ENCODE measurements around the gene F8. TPM values are rescaled to one million over a fixed set of nuclear protein-coding genes. Genes with fewer than 3 reads are reported as not detected.
"Not testable (repeated sequence)": the region's sequence is repeated elsewhere in the genome, so short reads cannot be mapped to it uniquely, and the experiment has no call there.

Gene F8
- total RNA-seq, 2 donors from 2014 or later: 2.7 to 2.9 TPM

GRCh38 chrX:154988719-154989118 is 33.8 kb downstream of the F8 start:
- Mint-ChIP-seq H3K27me3 (peaks cover 8 to 14% of the 10 kb centered on the region in 2 donors), H3K4me1 (ENCODE audit: low read depth in 2 of 2) (no peaks in the 10 kb centered on the region), H3K4me3 (no peak overlapping the region), H3K27ac (no peak overlapping the region), H3K9me3 (no peaks in the 10 kb centered on the region), H3K36me3 (no peaks in the 10 kb centered on the region)
- no peak for DNase-seq (ENCODE audit: low spot score)
- no peak for ATAC-seq

- no peak overlapping the region for H3K4me3 Mint-ChIP-seq
- ATAC-seq: no peak
Observed at GRCh38 chrX:154987940-154988339, 34.6 kb downstream of the F8 start.

GRCh38 chrX:154986826-154987575 is 35.5 kb downstream of the F8 start:
- Mint-ChIP-seq H3K4me3 (no peak overlapping the region), H3K27me3 (peaks cover 8 to 13% of the 10 kb centered on the region in 2 donors), H3K4me1 (ENCODE audit: low read depth in 2 of 2) (no peaks in the 10 kb centered on the region), H3K9me3 (no peaks in the 10 kb centered on the region), H3K36me3 (no peaks in the 10 kb centered on the region), H3K27ac (no peak overlapping the region)
- no peak for ATAC-seq
- no peak for DNase-seq (ENCODE audit: low spot score)

More at GRCh38 chrX:154987940-154988339, 34.6 kb downstream of the F8 start:
- no peaks in the 10 kb centered on the region for H3K36me3 Mint-ChIP-seq
- no peak for DNase-seq (ENCODE audit: low spot score)
- no peaks in the 10 kb centered on the region for H3K4me1 Mint-ChIP-seq (ENCODE audit: low read depth in 2 of 2)
- H3K9me3 Mint-ChIP-seq: no peaks in the 10 kb centered on the region
- H3K27ac Mint-ChIP-seq: no peak overlapping the region
- H3K27me3 Mint-ChIP-seq: peaks cover 8 to 14% of the 10 kb centered on the region in 2 donors

GRCh38 chrX:154981116-154981411 is 41.5 kb downstream of the F8 start:
- H3K4me3 Mint-ChIP-seq: peak overlapping the region; percentile 57
- H3K4me1 Mint-ChIP-seq (ENCODE audit: low read depth in 2 of 2): peaks cover 5 to 9% of the 10 kb centered on the region in 2 donors
- DNase-seq (ENCODE audit: low spot score) (no peak), ATAC-seq (no peak)
- no peaks in the 10 kb centered on the region for H3K9me3 Mint-ChIP-seq
- H3K27me3 Mint-ChIP-seq: peaks cover 0 to 6% of the 10 kb centered on the region in 2 donors
- peak overlapping the region in 1 of 2 donors; percentile 27 for H3K27ac Mint-ChIP-seq
- peaks cover 6% of the 10 kb centered on the region for H3K36me3 Mint-ChIP-seq

- Mint-ChIP-seq H3K36me3 (peaks cover 6% of the 10 kb centered on the region), H3K27ac (peak overlapping the region in 1 of 2 donors; percentile 27), H3K4me3 (peak overlapping the region; percentile 57), H3K27me3 (peaks cover 0 to 7% of the 10 kb centered on the region in 2 donors), H3K4me1 (ENCODE audit: low read depth in 2 of 2) (peaks cover 5 to 9% of the 10 kb centered on the region in 2 donors), H3K9me3 (no peaks in the 10 kb centered on the region)
- ATAC-seq (peak; percentile 91 to 93), DNase-seq (ENCODE audit: low spot score) (peak; percentile 73)
Observed at GRCh38 chrX:154980330-154981115, 42.0 kb downstream of the F8 start.

- ATAC-seq (no peak), DNase-seq (ENCODE audit: low spot score) (no peak)
- Mint-ChIP-seq H3K4me3 (no peak overlapping the region), H3K9me3 (no peaks in the 10 kb centered on the region), H3K27ac (no peak overlapping the region), H3K4me1 (ENCODE audit: low read depth in 2 of 2) (peaks cover 5 to 9% of the 10 kb centered on the region in 2 donors), H3K27me3 (peaks cover 0 to 9% of the 10 kb centered on the region in 2 donors), H3K36me3 (peaks cover 6% of the 10 kb centered on the region)
Observed at GRCh38 chrX:154979629-154980028, 42.9 kb downstream of the F8 start.

GRCh38 chrX:154968353-154968752 is 54.2 kb downstream of the F8 start:
- Mint-ChIP-seq H3K27ac (no peak overlapping the region), H3K9me3 (no peaks in the 10 kb centered on the region), H3K27me3 (peaks cover 0 to 29% of the 10 kb centered on the region in 2 donors), H3K36me3 (no peaks in the 10 kb centered on the region), H3K4me3 (no peak overlapping the region), H3K4me1 (ENCODE audit: low read depth in 2 of 2) (no peaks in the 10 kb centered on the region)
- DNase-seq (ENCODE audit: low spot score): no peak
- ATAC-seq: no peak

GRCh38 chrX:154967603-154968002 is 54.9 kb downstream of the F8 start:
- Mint-ChIP-seq H3K4me1 (ENCODE audit: low read depth in 2 of 2) (no peaks in the 10 kb centered on the region), H3K36me3 (no peaks in the 10 kb centered on the region), H3K27me3 (peaks cover 0 to 27% of the 10 kb centered on the region in 2 donors), H3K9me3 (peaks cover 1% of the 10 kb centered on the region), H3K27ac (no peak overlapping the region), H3K4me3 (no peak overlapping the region)
- DNase-seq (ENCODE audit: low spot score): no peak
- no peak for ATAC-seq

- Mint-ChIP-seq H3K27ac (no peak overlapping the region), H3K27me3 (peaks cover 7 to 17% of the 10 kb centered on the region in 2 donors), H3K36me3 (no peaks in the 10 kb centered on the region), H3K9me3 (peaks cover 2% of the 10 kb centered on the region), H3K4me3 (no peak overlapping the region), H3K4me1 (ENCODE audit: low read depth in 2 of 2) (no peaks in the 10 kb centered on the region)
- DNase-seq (ENCODE audit: low spot score) (no peak), ATAC-seq (no peak)
Observed at GRCh38 chrX:154961947-154962346, 60.6 kb downstream of the F8 start.

- H3K9me3 Mint-ChIP-seq; H3K4me1 Mint-ChIP-seq (ENCODE audit: low read depth in 2 of 2); ATAC-seq; H3K36me3 Mint-ChIP-seq; DNase-seq (ENCODE audit: low spot score); H3K4me3 Mint-ChIP-seq; H3K27ac Mint-ChIP-seq: not testable (repeated sequence)
- peaks cover 16 to 19% of the 10 kb centered on the region in 2 donors for H3K27me3 Mint-ChIP-seq
Observed at GRCh38 chrX:154955799-154956198, 66.7 kb downstream of the F8 start.

GRCh38 chrX:154939265-154939664 is 83.3 kb downstream of the F8 start:
- not testable (repeated sequence) for H3K36me3 Mint-ChIP-seq; H3K27ac Mint-ChIP-seq; ATAC-seq; H3K4me1 Mint-ChIP-seq (ENCODE audit: low read depth in 2 of 2); H3K4me3 Mint-ChIP-seq; H3K9me3 Mint-ChIP-seq; DNase-seq (ENCODE audit: low spot score)
- peaks cover 19 to 27% of the 10 kb centered on the region in 2 donors for H3K27me3 Mint-ChIP-seq

- ATAC-seq; H3K9me3 Mint-ChIP-seq; DNase-seq (ENCODE audit: low spot score); H3K36me3 Mint-ChIP-seq; H3K4me3 Mint-ChIP-seq; H3K4me1 Mint-ChIP-seq (ENCODE audit: low read depth in 2 of 2); H3K27ac Mint-ChIP-seq: not testable (repeated sequence)
- peaks cover 37 to 43% of the 10 kb centered on the region in 2 donors for H3K27me3 Mint-ChIP-seq
Observed at GRCh38 chrX:154924771-154925170, 97.8 kb downstream of the F8 start.

GRCh38 chrX:154918060-154918483 is 104.5 kb downstream of the F8 start:
- Mint-ChIP-seq H3K27ac (no peak overlapping the region), H3K27me3 (peaks cover 30 to 35% of the 10 kb centered on the region in 2 donors), H3K9me3 (peaks cover 3% of the 10 kb centered on the region), H3K4me3 (peak overlapping the region; percentile 24), H3K4me1 (ENCODE audit: low read depth in 2 of 2) (peaks cover 3 to 5% of the 10 kb centered on the region in 2 donors), H3K36me3 (no peaks in the 10 kb centered on the region)
- DNase-seq (ENCODE audit: low spot score): no peak
- ATAC-seq: no peak

- Mint-ChIP-seq H3K4me1 (ENCODE audit: low read depth in 2 of 2) (peaks cover 3 to 5% of the 10 kb centered on the region in 2 donors), H3K9me3 (no peaks in the 10 kb centered on the region), H3K27ac (no peak overlapping the region), H3K36me3 (no peaks in the 10 kb centered on the region), H3K27me3 (peaks cover 19 to 28% of the 10 kb centered on the region in 2 donors), H3K4me3 (no peak overlapping the region)
- DNase-seq (ENCODE audit: low spot score) (no peak), ATAC-seq (no peak)
Observed at GRCh38 chrX:154914052-154914451, 108.5 kb downstream of the F8 start.

Data from natural killer cell treated with Interleukin-12 subunit alpha and Interleukin-12 subunit beta and Interleukin-15 and Interleukin-18, amount 100 ng/mL, for 72 hours (primary cell).